ENCODE results near the gene BMAL1. TPM values are rescaled to one million over a fixed set of nuclear protein-coding genes. Genes with fewer than 3 reads are reported as not detected.

BMAL1 gene
- polyA plus RNA-seq, 1 experiment: 12.5 TPM

GRCh38 chr11:13303668-13304649 is 26.4 kb downstream of the BMAL1 start:
- ChIA-PET POLR2A (no interaction called here), CTCF (no interaction called here)
- DNase-seq (ENCODE audit: low read depth, low spot score): no peak
- Histone ChIP-seq H3K9me3 (ENCODE audit: control insufficient read depth, insufficient read depth, low read length) (no peaks in the 10 kb centered on the region), H3K27me3 (ENCODE audit: control insufficient read depth, insufficient read depth, low read length) (no peaks in the 10 kb centered on the region), H3K4me3 (ENCODE audit: low read depth, low read length) (no peak overlapping the region), H3K27ac (ENCODE audit: low read depth, low read length) (no peak overlapping the region)
- no peak for TF ChIP-seq CTCF (IDR thresholded peaks at IDR 0.05; ENCODE audit: low read depth, low read length)

DNA sequence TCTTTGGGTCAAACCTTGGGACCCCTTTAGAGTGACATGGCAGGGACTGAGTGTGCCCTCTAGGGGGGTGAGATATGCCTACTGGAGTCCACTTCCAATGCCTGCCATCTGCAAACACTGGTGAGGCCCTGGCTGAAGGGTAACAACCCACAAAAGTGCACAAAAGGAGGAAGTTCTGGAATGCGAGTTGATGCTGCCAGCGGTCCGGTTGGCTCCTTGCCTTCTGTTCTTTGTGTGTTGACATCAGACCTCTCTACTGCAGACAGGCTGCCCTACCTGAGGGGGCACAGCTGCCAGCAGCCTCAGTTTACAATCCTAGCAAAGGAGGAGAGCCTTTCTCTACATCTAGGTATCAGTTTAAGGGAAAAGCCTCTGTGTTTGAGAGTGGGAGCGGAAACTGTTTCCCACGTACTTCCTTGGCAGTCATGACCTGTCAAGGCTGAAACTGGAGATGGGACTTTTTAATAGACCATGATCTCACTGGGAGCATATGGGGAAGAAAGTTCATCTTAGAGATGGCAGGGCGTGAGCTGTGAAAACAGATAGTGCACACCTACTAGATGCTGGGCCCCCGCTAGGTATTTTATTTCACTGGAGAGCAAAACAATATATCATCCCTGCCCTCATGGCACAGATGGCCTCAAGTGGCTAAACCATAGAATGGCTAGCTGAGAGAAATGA is 27.2 kb downstream of the BMAL1 start:
- ChIA-PET POLR2A (no interaction called here), CTCF (no interaction called here)
- Histone ChIP-seq H3K27me3 (ENCODE audit: control insufficient read depth, insufficient read depth, low read length) (no peaks in the 10 kb centered on the region), H3K4me3 (ENCODE audit: low read depth, low read length) (no peak overlapping the region), H3K27ac (ENCODE audit: low read depth, low read length) (no peak overlapping the region), H3K9me3 (ENCODE audit: control insufficient read depth, insufficient read depth, low read length) (no peaks in the 10 kb centered on the region)
- no peak for TF ChIP-seq CTCF (IDR thresholded peaks at IDR 0.05; ENCODE audit: low read depth, low read length)
- no peak for DNase-seq (ENCODE audit: low read depth, low spot score)

- ChIA-PET CTCF (no interaction called here), POLR2A (no interaction called here)
- no peak overlapping the region for H3K27ac ChIP-seq (ENCODE audit: low read depth, low read length)
- DNase-seq (ENCODE audit: low read depth, low spot score): no peak
- H3K9me3 ChIP-seq (ENCODE audit: control insufficient read depth, insufficient read depth, low read length): peaks cover 5% of the 10 kb centered on the region; the same call in 1 of the 2 replicates
- H3K27me3 ChIP-seq (ENCODE audit: control insufficient read depth, insufficient read depth, low read length): no peaks in the 10 kb centered on the region
- H3K4me3 ChIP-seq (ENCODE audit: low read depth, low read length): no peak overlapping the region
- TF ChIP-seq CTCF (IDR thresholded peaks at IDR 0.05; ENCODE audit: low read depth, low read length): no peak
These were observed 31.1 kb downstream of the BMAL1 start for GRCh38 chr11:13308704-13309103.

DNA sequence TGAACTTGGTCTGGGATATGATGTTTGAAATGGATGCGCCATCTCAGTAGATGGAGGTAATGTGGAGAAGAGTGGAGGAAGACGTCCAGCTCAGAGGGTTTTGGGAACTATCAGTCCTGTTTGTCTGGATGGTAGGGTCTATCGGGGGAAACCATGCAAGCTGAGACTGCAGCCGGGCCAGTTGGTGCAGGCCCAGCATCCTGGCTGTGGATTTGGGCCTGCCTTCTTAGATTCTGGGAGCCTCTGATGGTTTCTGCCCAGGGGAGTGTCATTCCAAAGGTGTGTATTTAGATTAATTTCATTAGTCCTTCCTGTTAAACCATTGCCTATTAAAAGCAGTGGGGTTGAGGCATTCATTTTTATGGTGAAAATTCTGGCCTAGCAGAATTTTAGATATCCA is 31.6 kb downstream of the BMAL1 start:
- CTCF ChIA-PET: no interaction called here
- Histone ChIP-seq H3K27me3 (ENCODE audit: control insufficient read depth, insufficient read depth, low read length) (no peaks in the 10 kb centered on the region), H3K9me3 (ENCODE audit: control insufficient read depth, insufficient read depth, low read length) (peaks cover 5% of the 10 kb centered on the region; the same call in 1 of the 2 replicates), H3K27ac (ENCODE audit: low read depth, low read length) (no peak overlapping the region), H3K4me3 (ENCODE audit: low read depth, low read length) (no peak overlapping the region)
- no peak for DNase-seq (ENCODE audit: low read depth, low spot score)
- POLR2A ChIA-PET: no interaction called here
- TF ChIP-seq CTCF (IDR thresholded peaks at IDR 0.05; ENCODE audit: low read depth, low read length): no peak

DNA sequence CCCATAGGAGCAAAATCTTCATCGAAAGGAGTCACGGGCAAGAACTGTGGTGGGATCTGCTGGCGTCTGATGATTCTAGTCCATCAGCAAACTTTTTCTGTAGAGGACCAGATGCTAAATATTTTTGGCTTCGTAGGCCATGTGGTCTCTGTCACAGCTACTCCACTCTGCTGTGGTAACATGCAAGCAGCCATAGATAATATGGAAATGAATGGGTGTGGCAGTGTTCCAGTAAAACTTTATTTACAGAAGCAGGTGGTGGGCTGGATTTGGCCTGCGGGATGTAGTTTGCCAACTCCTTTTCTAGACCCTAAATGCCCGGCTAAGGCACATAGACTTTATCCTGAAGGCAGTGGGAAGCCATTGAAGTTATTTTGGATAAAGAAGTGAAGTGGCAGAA is 32.9 kb downstream of the BMAL1 start:
- no peak overlapping the region for H3K4me3 ChIP-seq (ENCODE audit: low read depth, low read length)
- CTCF ChIA-PET: no interaction called here
- peaks cover 5% of the 10 kb centered on the region; the same call in 1 of the 2 replicates for H3K9me3 ChIP-seq (ENCODE audit: control insufficient read depth, insufficient read depth, low read length)
- DNase-seq (ENCODE audit: low read depth, low spot score): no peak
- no peaks in the 10 kb centered on the region for H3K27me3 ChIP-seq (ENCODE audit: control insufficient read depth, insufficient read depth, low read length)
- no peak for TF ChIP-seq CTCF (IDR thresholded peaks at IDR 0.05; ENCODE audit: low read depth, low read length)
- POLR2A ChIA-PET: no interaction called here
- H3K27ac ChIP-seq (ENCODE audit: low read depth, low read length): no peak overlapping the region
